H9 (cell line): ENCODE measurements around the gene GLYR1. TPM values are rescaled to one million over a fixed set of nuclear protein-coding genes. Genes with fewer than 3 reads are reported as not detected.

Experiments used
- DNase-seq: peaks from one replicate; pipeline ENCODE4 v3.0.0-alpha.2; 2017
- H2AFZ ChIP-seq: one replicate; pipeline ENCODE4 v1.6.1; 2013; ENCODE audit warnings: mild to moderate bottlenecking, low read length, control low read depth, moderate library complexity
- H2AK5ac ChIP-seq: 2 replicates; pipeline ENCODE4 v1.6.1; 2013; ENCODE audit warnings: low read length, control low read depth, mixed read lengths; ENCODE audit not compliant: insufficient read length
- H2BK120ac ChIP-seq: one replicate; pipeline ENCODE4 v1.6.1; 2013; ENCODE audit warnings: low read depth, mild to moderate bottlenecking, low read length, control low read depth, inconsistent platforms; ENCODE audit not compliant: poor library complexity, severe bottlenecking
- H2BK12ac ChIP-seq: 2 replicates; pipeline ENCODE4 v1.6.1; 2013; ENCODE audit warnings: low read length, control low read depth, mixed read lengths, low read depth; ENCODE audit not compliant: insufficient read length
- H2BK15ac ChIP-seq: 2 replicates; pipeline ENCODE4 v1.6.1; 2013; ENCODE audit warnings: low read depth, low read length, control low read depth
- H2BK20ac ChIP-seq: one replicate; pipeline ENCODE4 v1.6.1; 2013; ENCODE audit warnings: low read depth, mild to moderate bottlenecking, low read length, control low read depth, inconsistent platforms; ENCODE audit not compliant: poor library complexity, severe bottlenecking
- H2BK5ac ChIP-seq: 2 replicates; pipeline ENCODE4 v1.6.1; 2013; ENCODE audit warnings: low read length, control low read depth, mixed read lengths; ENCODE audit not compliant: insufficient read length
- H3K14ac ChIP-seq: 2 replicates; pipeline ENCODE4 v1.6.1; 2013; ENCODE audit warnings: low read length, control low read depth; ENCODE audit not compliant: insufficient read depth
- H3K18ac ChIP-seq: 2 replicates; pipeline ENCODE4 v1.6.1; 2013; ENCODE audit warnings: low read depth, mild to moderate bottlenecking, mixed read lengths, low read length, control low read depth; ENCODE audit not compliant: insufficient read length
- H3K23ac ChIP-seq: 2 replicates; pipeline ENCODE4 v1.6.1; 2013; ENCODE audit warnings: low read length, control low read depth, mixed read lengths, low read depth; ENCODE audit not compliant: insufficient read length
- H3K23me2 ChIP-seq: 2 replicates; pipeline ENCODE4 v1.6.1; 2013; ENCODE audit warnings: low read depth, mild to moderate bottlenecking, mixed read lengths, low read length, control low read depth; ENCODE audit not compliant: insufficient read length, poor library complexity, severe bottlenecking
- H3K27ac ChIP-seq: 2 replicates; pipeline ENCODE4 v1.5.1; 2013; ENCODE audit warnings: low read length, control low read depth, mixed read lengths, low read depth; ENCODE audit not compliant: insufficient read length
- H3K27me3 ChIP-seq: 2 replicates; pipeline ENCODE4 v1.6.1; 2013; ENCODE audit warnings: low read length, control low read depth, inconsistent platforms; ENCODE audit not compliant: insufficient read depth
- H3K4ac ChIP-seq: 2 replicates; pipeline ENCODE4 v1.6.1; 2013; ENCODE audit warnings: low read depth, mild to moderate bottlenecking, control low read depth, inconsistent platforms, low read length, moderate library complexity
- H3K4me1 ChIP-seq: 2 replicates; pipeline ENCODE4 v1.6.1; 2013; ENCODE audit warnings: low read length, control low read depth, inconsistent platforms; ENCODE audit not compliant: insufficient read depth
- H3K4me2 ChIP-seq: 2 replicates; pipeline ENCODE4 v1.6.1; 2013; ENCODE audit warnings: low read length, control low read depth, mixed read lengths; ENCODE audit not compliant: insufficient read length, insufficient read depth
- H3K56ac ChIP-seq: 2 replicates; pipeline ENCODE4 v1.6.1; 2013; ENCODE audit warnings: low read depth, mild to moderate bottlenecking, mixed read lengths, low read length, control low read depth; ENCODE audit not compliant: insufficient read length
- H3K79me1 ChIP-seq: 2 replicates; pipeline ENCODE4 v1.6.1; 2013; ENCODE audit warnings: low read depth, mild to moderate bottlenecking, moderate library complexity, low read length, control low read depth, inconsistent platforms; ENCODE audit not compliant: insufficient read depth, poor library complexity, severe bottlenecking
- H3K79me2 ChIP-seq: 2 replicates; pipeline ENCODE4 v1.6.1; 2013; ENCODE audit warnings: low read length, control low read depth, inconsistent platforms; ENCODE audit not compliant: insufficient read depth
- H3K9ac ChIP-seq: 2 replicates; pipeline ENCODE4 v1.6.1; 2013; ENCODE audit warnings: low read length, control low read depth, mixed read lengths; ENCODE audit not compliant: insufficient read length; ENCODE audit errors: extremely low read depth
- H3K9me3 ChIP-seq: one replicate; pipeline ENCODE4 v1.6.1; 2013; ENCODE audit warnings: low read depth, low read length, inconsistent platforms; ENCODE audit not compliant: control insufficient read depth
- H3T11ph ChIP-seq: one replicate; pipeline ENCODE4 v1.6.1; 2013; ENCODE audit warnings: mild to moderate bottlenecking, low read length, control low read depth, inconsistent platforms
- H4K20me1 ChIP-seq: one replicate; pipeline ENCODE4 v1.6.1; 2013; ENCODE audit not compliant: control insufficient read depth, insufficient read length, insufficient read depth
- H4K5ac ChIP-seq: 2 replicates; pipeline ENCODE4 v1.6.1; 2013; ENCODE audit warnings: low read depth, mild to moderate bottlenecking, mixed read lengths, low read length, control low read depth; ENCODE audit not compliant: insufficient read length
- H4K8ac ChIP-seq: replicated peaks from 2 replicates; pipeline ENCODE4 v1.6.1; 2013; ENCODE audit warnings: low read length, control low read depth, mixed read lengths, low read depth; ENCODE audit not compliant: insufficient read length
- H4K91ac ChIP-seq: 2 replicates; pipeline ENCODE4 v1.6.1; 2013; ENCODE audit warnings: low read depth, mild to moderate bottlenecking, moderate library complexity, mixed read lengths, low read length, control low read depth; ENCODE audit not compliant: insufficient read length
- H3K27ac Mint-ChIP-seq, 3 experiments: 2 replicates in 2 of 3; 3 replicates in 1 of 3; pipeline ENCODE4 v1.8.0; 2020 to 2021; ENCODE audit warnings: mixed read lengths in 3 of 3, mild to moderate bottlenecking in 1 of 3, moderate library complexity in 1 of 3
- H3K27me3 Mint-ChIP-seq: 2 replicates; pipeline ENCODE4 v1.8.0; 2021; ENCODE audit warnings: low read depth, mild to moderate bottlenecking, moderate library complexity, mixed read lengths
- H3K36me3 Mint-ChIP-seq, 3 experiments: 2 replicates in 2 of 3; 3 replicates in 1 of 3; pipeline ENCODE4 v1.8.0; 2020 to 2021; ENCODE audit warnings: low read depth in 3 of 3, mixed read lengths in 3 of 3; ENCODE audit not compliant: insufficient read depth in 1 of 3
- H3K4me1 Mint-ChIP-seq, 2 experiments: 2 replicates each; pipeline ENCODE4 v1.8.0; 2020; ENCODE audit warnings: mixed read lengths in 2 of 2
- H3K4me3 Mint-ChIP-seq, 2 experiments: 2 replicates in 1 of 2; 3 replicates in 1 of 2; pipeline ENCODE4 v1.8.0; 2020 to 2021; ENCODE audit warnings: mild to moderate bottlenecking in 2 of 2, mixed read lengths in 2 of 2, moderate library complexity in 1 of 2
- H3K9me3 Mint-ChIP-seq, 2 experiments: 2 replicates in 1 of 2; 3 replicates in 1 of 2; pipeline ENCODE4 v1.8.0; 2020; ENCODE audit warnings: mild to moderate bottlenecking in 2 of 2, mixed read lengths in 2 of 2, moderate library complexity in 1 of 2
- WGBS: extraction: QIAGEN DNeasy Blood & Tissue Kit; methylation state at CpG from one replicate; pipeline ENCODE4 v1.1.7; 2013; ENCODE audit warnings: missing lambda C conversion rate, low lambda C conversion rate, mixed read lengths; ENCODE audit not compliant: insufficient read length; ENCODE audit errors: extremely low coverage; 5-methylcytosine and 5-hydroxymethylcytosine counted together
- total RNA-seq: library from RNA; stranded (reverse); gene quantifications from 2 replicates; pipeline ENCODE4 v1.2.1, GENCODE V29; 2021
- TF ChIP-seq, protein P1 (sequence below): fragments of 200-600 bp; sonication (generic); conservative IDR thresholded peaks from 3 replicates; pipeline ENCODE4 v1.8.0; 2021; ENCODE audit warnings: antibody characterized with exemption, mild to moderate bottlenecking

The GLYR1 gene
- total RNA-seq, 1 experiment from 2014 or later, result 114 TPM

DNA sequence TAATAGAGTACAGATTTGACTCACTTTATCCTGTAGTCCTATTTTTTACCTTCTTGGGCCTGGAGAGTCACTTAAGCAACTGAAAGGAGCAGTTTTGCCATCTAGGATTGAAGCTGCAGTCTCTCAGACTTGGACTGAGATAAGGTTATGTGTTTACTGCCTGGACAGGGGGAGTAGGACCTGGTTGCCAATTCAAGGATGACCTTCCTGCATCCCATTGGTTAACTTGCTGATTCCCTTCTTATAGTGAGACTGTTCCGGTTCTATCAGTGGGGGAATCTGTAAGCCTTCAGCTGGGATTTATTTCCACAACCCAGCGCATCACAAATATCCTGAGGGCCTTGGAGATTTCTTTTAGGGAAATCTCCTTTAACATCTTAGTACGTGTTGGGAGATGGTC, 3.1 kb upstream of the GLYR1 start:
- Histone ChIP-seq H3K27me3 (no peaks in the 10 kb centered on the region), H2BK20ac (no peak overlapping the region), H3K4me1 (peaks cover 3% of the 10 kb centered on the region), H2AFZ (no peak overlapping the region), H3K9ac (no peak overlapping the region), H3K4ac (no peak overlapping the region), H2BK5ac (no peak overlapping the region), H3K9me3 (no peaks in the 10 kb centered on the region), H2BK120ac (no peak overlapping the region), H2BK12ac (no peak overlapping the region), H3T11ph (no peak overlapping the region), H4K91ac (no peak overlapping the region), H3K23me2 (peaks cover 17% of the 10 kb centered on the region), H3K79me2 (peaks cover 30% of the 10 kb centered on the region), H3K18ac (no peak overlapping the region), H3K56ac (no peak overlapping the region), H4K8ac (no peak overlapping the region), H3K27ac (no peak overlapping the region), H2AK5ac (no peak overlapping the region), H3K79me1 (peaks cover 11% of the 10 kb centered on the region), H2BK15ac (no peak overlapping the region), H3K4me2 (no peak overlapping the region), H4K5ac (no peak overlapping the region), H3K14ac (no peak overlapping the region), H4K20me1 (no peaks in the 10 kb centered on the region), H3K23ac (no peak overlapping the region)
- no peaks in the 10 kb centered on the region for H3K27me3 Mint-ChIP-seq
- peaks cover 23 to 42% (median 37%) of the 10 kb centered on the region in 3 experiments for H3K36me3 Mint-ChIP-seq
- no peaks in the 10 kb centered on the region for H3K9me3 Mint-ChIP-seq
- peak overlapping the region; percentile 12 to 47; a peak in 2 of 5 replicates for H3K4me3 Mint-ChIP-seq
- TF ChIP-seq, protein P1, sequence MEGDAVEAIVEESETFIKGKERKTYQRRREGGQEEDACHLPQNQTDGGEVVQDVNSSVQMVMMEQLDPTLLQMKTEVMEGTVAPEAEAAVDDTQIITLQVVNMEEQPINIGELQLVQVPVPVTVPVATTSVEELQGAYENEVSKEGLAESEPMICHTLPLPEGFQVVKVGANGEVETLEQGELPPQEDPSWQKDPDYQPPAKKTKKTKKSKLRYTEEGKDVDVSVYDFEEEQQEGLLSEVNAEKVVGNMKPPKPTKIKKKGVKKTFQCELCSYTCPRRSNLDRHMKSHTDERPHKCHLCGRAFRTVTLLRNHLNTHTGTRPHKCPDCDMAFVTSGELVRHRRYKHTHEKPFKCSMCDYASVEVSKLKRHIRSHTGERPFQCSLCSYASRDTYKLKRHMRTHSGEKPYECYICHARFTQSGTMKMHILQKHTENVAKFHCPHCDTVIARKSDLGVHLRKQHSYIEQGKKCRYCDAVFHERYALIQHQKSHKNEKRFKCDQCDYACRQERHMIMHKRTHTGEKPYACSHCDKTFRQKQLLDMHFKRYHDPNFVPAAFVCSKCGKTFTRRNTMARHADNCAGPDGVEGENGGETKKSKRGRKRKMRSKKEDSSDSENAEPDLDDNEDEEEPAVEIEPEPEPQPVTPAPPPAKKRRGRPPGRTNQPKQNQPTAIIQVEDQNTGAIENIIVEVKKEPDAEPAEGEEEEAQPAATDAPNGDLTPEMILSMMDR, result no peak
- H3K4me1 Mint-ChIP-seq, result peaks cover 24 to 31% of the 10 kb centered on the region in 2 experiments
- WGBS, result no CpG with 5 or more reads among the region's 3 CpGs
- no peak for DNase-seq
- no peak overlapping the region for H3K27ac Mint-ChIP-seq
